Hepatocyte (in vitro differentiated cells): ENCODE measurements around the gene ICAM2. TPM values are rescaled to one million over a fixed set of nuclear protein-coding genes. Genes with fewer than 3 reads are reported as not detected.

Experiments used
- DNase-seq: peaks from one replicate; pipeline ENCODE4 v3.0.0-alpha.2; 2016; ENCODE audit warnings: low spot score
- H2AFZ ChIP-seq: fragments of 200-600 bp; sonication (generic); 2 replicates; pipeline ENCODE4 v1.6.0; 2016; ENCODE audit warnings: antibody characterized with exemption, mild to moderate bottlenecking
- H3K27ac ChIP-seq: fragments of 200-600 bp; sonication (generic); 2 replicates; pipeline ENCODE4 v1.5.1; 2016; ENCODE audit warnings: mild to moderate bottlenecking
- H3K27me3 ChIP-seq: fragments of 200-600 bp; sonication (generic); 2 replicates; pipeline ENCODE4 v1.6.1; 2016
- H3K36me3 ChIP-seq: fragments of 200-600 bp; sonication (generic); replicated peaks from 2 replicates; pipeline ENCODE4 v1.5.1; 2016; ENCODE audit warnings: low read depth; ENCODE audit not compliant: insufficient read depth
- H3K4me1 ChIP-seq: fragments of 200-600 bp; sonication (generic); 2 replicates; pipeline ENCODE4 v1.5.1; 2016; ENCODE audit warnings: mild to moderate bottlenecking, moderate library complexity; ENCODE audit not compliant: insufficient read depth
- H3K4me2 ChIP-seq: fragments of 200-600 bp; sonication (generic); 2 replicates; pipeline ENCODE4 v1.6.0; 2016
- H3K4me3 ChIP-seq: fragments of 200-600 bp; sonication (generic); 2 replicates; pipeline ENCODE4 v1.5.1; 2016; ENCODE audit warnings: mild to moderate bottlenecking
- H3K79me2 ChIP-seq: fragments of 200-600 bp; sonication (generic); 2 replicates; pipeline ENCODE4 v1.6.0; 2017; ENCODE audit warnings: mild to moderate bottlenecking
- H3K9me2 ChIP-seq: fragments of 200-600 bp; sonication (generic); replicated peaks from 2 replicates; pipeline ENCODE4 v1.6.0; 2017; ENCODE audit warnings: mild to moderate bottlenecking; ENCODE audit not compliant: insufficient read depth
- H3K9me3 ChIP-seq: fragments of 200-600 bp; sonication (generic); 2 replicates; pipeline ENCODE4 v1.5.1; 2016; ENCODE audit warnings: low read depth, mild to moderate bottlenecking
- H4K20me1 ChIP-seq: fragments of 200-600 bp; sonication (generic); 2 replicates; pipeline ENCODE4 v1.6.0; 2016; ENCODE audit warnings: mild to moderate bottlenecking; ENCODE audit not compliant: insufficient read depth, poor library complexity, severe bottlenecking
- CTCF ChIP-seq: fragments of 200-600 bp; sonication (generic); IDR thresholded peaks from 2 replicates; pipeline ENCODE4 v1.5.1; 2016; ENCODE audit warnings: antibody characterized with exemption, mild to moderate bottlenecking; ENCODE audit not compliant: poor library complexity
- EZH2 ChIP-seq: fragments of 200-600 bp; sonication (generic); IDR thresholded peaks from 2 replicates; pipeline ENCODE4 v1.6.1; 2016; ENCODE audit warnings: antibody characterized with exemption, mild to moderate bottlenecking, borderline replicate concordance
- EZH2phosphoT487 ChIP-seq: fragments of 200-600 bp; sonication (generic); IDR thresholded peaks from one replicate; pipeline ENCODE4 v1.6.1; 2018; ENCODE audit warnings: antibody characterized with exemption, mild to moderate bottlenecking, low read depth, moderate library complexity; ENCODE audit not compliant: unreplicated experiment, severe bottlenecking
- WGBS: methylation state at CpG from one replicate; pipeline ENCODE4 v1.1.6; 2016; ENCODE audit warnings: low lambda C conversion rate; ENCODE audit errors: missing lambda C conversion rate; 5-methylcytosine and 5-hydroxymethylcytosine counted together
- polyA plus RNA-seq: library from polyadenylated mRNA; unstranded; fragments of >200 nt; fragmentation: Nextera tagmentation; extraction: Ambion mirVana; gene quantifications from 2 replicates; pipeline ENCODE4 v1.2.1, GENCODE V29; 2016
- total RNA-seq: library from RNA; depleted of rRNA; stranded (reverse); fragments of >200 nt; gene quantifications from 2 replicates; pipeline ENCODE4 v1.2.3, GENCODE V29; 2014

The ICAM2 gene
- total and polyA plus RNA-seq, 2 experiments from 2014 or later: 3.4 to 6.0 TPM

DNA sequence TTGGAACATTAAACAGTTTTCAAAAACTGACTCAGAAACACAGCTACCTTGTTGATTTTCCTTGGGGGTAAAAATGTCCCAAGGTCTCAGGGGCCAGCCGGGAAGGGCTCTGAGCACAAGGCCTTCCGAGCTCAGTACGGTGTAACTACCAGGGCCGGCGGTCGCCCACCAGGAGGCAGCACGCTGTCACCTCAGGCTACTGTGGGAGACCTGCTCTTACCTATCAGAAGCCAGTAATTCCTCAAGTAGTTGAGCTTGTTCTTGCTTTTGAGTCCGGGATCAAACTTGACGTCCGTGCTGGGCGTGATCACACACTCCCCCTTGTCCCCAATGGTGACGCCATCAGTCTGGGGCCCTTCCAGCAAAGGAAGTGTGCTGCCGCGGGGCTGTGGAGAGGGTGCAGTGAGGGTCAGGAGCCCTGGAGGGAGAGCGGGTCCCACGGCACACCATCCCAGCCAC, 43.4 kb upstream of the ICAM2 start:
- Histone ChIP-seq H3K27me3 (no peaks in the 10 kb centered on the region), H3K36me3 (no peaks in the 10 kb centered on the region), H4K20me1 (no peaks in the 10 kb centered on the region), H3K4me3 (no peak overlapping the region), H3K4me2 (peak overlapping the region; percentile 40), H3K79me2 (no peaks in the 10 kb centered on the region), H3K4me1 (peaks cover 5% of the 10 kb centered on the region), H3K9me2 (no peaks in the 10 kb centered on the region), H3K9me3 (no peaks in the 10 kb centered on the region), H3K27ac (peak overlapping the region; percentile 75), H2AFZ (no peak overlapping the region)
- peak; percentile 80 for DNase-seq
- 41% methylated on average over 16 of the region's 16 CpGs for WGBS
- no peak for TF ChIP-seq EZH2phosphoT487
- peak; percentile 67 for TF ChIP-seq CTCF

- Histone ChIP-seq H4K20me1 (no peaks in the 10 kb centered on the region), H3K27me3 (no peaks in the 10 kb centered on the region), H3K9me2 (no peaks in the 10 kb centered on the region), H3K36me3 (no peaks in the 10 kb centered on the region), H3K4me1 (peaks cover 5% of the 10 kb centered on the region), H3K79me2 (no peaks in the 10 kb centered on the region), H3K9me3 (no peaks in the 10 kb centered on the region), H3K4me3 (no peak overlapping the region), H3K4me2 (no peak overlapping the region), H2AFZ (no peak overlapping the region), H3K27ac (no peak overlapping the region)
- WGBS: 95% methylated on average over 5 of the region's 5 CpGs
- no peak for TF ChIP-seq EZH2phosphoT487
- TF ChIP-seq CTCF: no peak
- no peak for TF ChIP-seq EZH2
- DNase-seq: no peak
Observed at GRCh38 chr17:64063088-64063487, 42.7 kb upstream of the ICAM2 start.

DNA sequence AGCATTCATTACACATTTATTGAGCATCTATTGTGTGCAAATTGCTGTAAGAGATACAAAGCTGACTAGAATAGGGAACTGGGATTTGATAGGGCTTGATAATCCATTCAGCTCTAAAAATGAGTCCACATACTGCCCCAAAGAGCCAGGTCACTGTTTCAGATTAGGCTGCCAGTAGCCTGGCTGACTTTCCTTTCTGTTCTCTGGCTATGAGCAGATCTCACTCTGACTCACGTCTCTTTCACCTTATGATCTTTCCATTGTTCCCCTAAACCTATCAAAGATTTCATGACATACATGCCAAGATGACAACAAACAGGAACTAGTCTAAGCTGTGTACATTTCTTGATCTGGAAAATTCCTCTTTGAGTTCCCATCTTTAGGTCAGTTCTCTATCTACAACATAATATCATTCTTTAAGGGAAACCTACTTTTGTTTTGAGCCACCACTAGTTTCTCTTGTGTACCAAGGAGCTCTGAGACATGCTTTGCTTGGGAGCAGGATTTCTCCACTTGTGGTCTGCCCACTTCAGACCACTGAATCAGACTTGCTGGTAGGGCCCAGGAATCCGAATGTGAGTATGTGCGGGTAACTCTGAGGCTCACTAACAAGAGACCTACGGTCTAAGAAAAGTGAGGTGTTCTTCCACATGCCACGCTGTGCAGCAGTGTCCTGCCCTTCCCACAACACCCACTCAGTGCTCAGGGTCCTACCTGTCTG, 40.9 kb upstream of the ICAM2 start:
- no peaks in the 10 kb centered on the region for H3K36me3 ChIP-seq
- H3K4me3 ChIP-seq: no peak overlapping the region
- no peak for TF ChIP-seq EZH2phosphoT487
- no peak for TF ChIP-seq CTCF
- TF ChIP-seq EZH2: no peak
- H2AFZ ChIP-seq: no peak overlapping the region
- peaks cover 5% of the 10 kb centered on the region for H3K4me1 ChIP-seq
- no peaks in the 10 kb centered on the region for H3K79me2 ChIP-seq
- no peaks in the 10 kb centered on the region for H3K9me2 ChIP-seq
- no peaks in the 10 kb centered on the region for H4K20me1 ChIP-seq
- no peak overlapping the region for H3K27ac ChIP-seq
- H3K4me2 ChIP-seq: no peak overlapping the region
- H3K27me3 ChIP-seq: no peaks in the 10 kb centered on the region
- WGBS: 93% methylated on average over 5 of the region's 5 CpGs
- no peaks in the 10 kb centered on the region for H3K9me3 ChIP-seq
- DNase-seq: no peak

- WGBS: 92% methylated on average over 5 of the region's 5 CpGs
- Histone ChIP-seq H3K4me3 (no peak overlapping the region), H3K4me1 (peaks cover 5% of the 10 kb centered on the region), H3K36me3 (no peaks in the 10 kb centered on the region), H3K79me2 (no peaks in the 10 kb centered on the region), H3K27me3 (no peaks in the 10 kb centered on the region), H3K9me2 (no peaks in the 10 kb centered on the region), H4K20me1 (no peaks in the 10 kb centered on the region), H3K27ac (peak overlapping the region; percentile 37), H3K9me3 (no peaks in the 10 kb centered on the region), H2AFZ (no peak overlapping the region), H3K4me2 (no peak overlapping the region)
- no peak for DNase-seq
- TF ChIP-seq CTCF (no peak), EZH2phosphoT487 (no peak), EZH2 (no peak)
Observed at GRCh38 chr17:64060331-64060730, 39.9 kb upstream of the ICAM2 start.
